Neural crest cell (in vitro differentiated cells): Measurements from ENCODE around the gene ATP5MC3. TPM values are rescaled to one million over a fixed set of nuclear protein-coding genes. Genes with fewer than 3 reads are reported as not detected.

Source experiments
- DNase-seq: peaks from one replicate; pipeline ENCODE4 v3.0.0; 2021; ENCODE audit warnings: low read depth, mixed read lengths, low spot score
- H3K27ac Mint-ChIP-seq: one replicate; pipeline ENCODE4 v1.8.0; 2021; ENCODE audit warnings: mild to moderate bottlenecking, mixed read lengths; ENCODE audit not compliant: unreplicated experiment
- H3K27me3 Mint-ChIP-seq: 2 replicates; pipeline ENCODE4 v1.8.0; 2021; ENCODE audit warnings: low read depth, mild to moderate bottlenecking, mixed read lengths
- H3K36me3 Mint-ChIP-seq: 2 replicates; pipeline ENCODE4 v1.8.0; 2021; ENCODE audit warnings: low read depth, mild to moderate bottlenecking, mixed read lengths
- H3K4me1 Mint-ChIP-seq: 2 replicates; pipeline ENCODE4 v1.8.0; 2021; ENCODE audit warnings: mixed read lengths
- H3K4me3 Mint-ChIP-seq: one replicate; pipeline ENCODE4 v1.8.0; 2021; ENCODE audit warnings: mild to moderate bottlenecking, mixed read lengths
- H3K9me3 Mint-ChIP-seq: 2 replicates; pipeline ENCODE4 v1.8.0; 2021; ENCODE audit warnings: mixed read lengths
- CTCF ChIP-seq: fragments of 200-600 bp; sonication (generic); conservative IDR thresholded peaks from 2 replicates; pipeline ENCODE4 v1.5.0; 2021; ENCODE audit warnings: antibody characterized with exemption, mild to moderate bottlenecking
- total RNA-seq: library from RNA; stranded (reverse); gene quantifications from 2 replicates; pipeline ENCODE4 v1.2.1, GENCODE V29; 2021

Gene ATP5MC3
- total RNA-seq, 1 donor from 2014 or later = 281 TPM

- no peak overlapping the region for H3K27ac Mint-ChIP-seq
- no peak overlapping the region for H3K4me3 Mint-ChIP-seq
- no peaks in the 10 kb centered on the region for H3K36me3 Mint-ChIP-seq
- peaks cover 27% of the 10 kb centered on the region for H3K27me3 Mint-ChIP-seq
- DNase-seq = no peak
- no peak for TF ChIP-seq CTCF
- no peaks in the 10 kb centered on the region for H3K9me3 Mint-ChIP-seq
- H3K4me1 Mint-ChIP-seq = peaks cover 5% of the 10 kb centered on the region
These were observed 26.4 kb upstream of the ATP5MC3 start for GRCh38 chr2:175207741-175208438.

GRCh38 chr2:175206866-175207265 lies 25.4 kb upstream of the ATP5MC3 start:
- Mint-ChIP-seq H3K9me3 (no peaks in the 10 kb centered on the region), H3K4me1 (peaks cover 5% of the 10 kb centered on the region), H3K4me3 (no peak overlapping the region), H3K36me3 (no peaks in the 10 kb centered on the region), H3K27me3 (peaks cover 37% of the 10 kb centered on the region), H3K27ac (no peak overlapping the region)
- no peak for DNase-seq
- TF ChIP-seq CTCF = no peak

- Mint-ChIP-seq H3K4me3 (no peak overlapping the region), H3K27me3 (peaks cover 34% of the 10 kb centered on the region), H3K27ac (no peak overlapping the region), H3K4me1 (peaks cover 5% of the 10 kb centered on the region), H3K36me3 (no peaks in the 10 kb centered on the region), H3K9me3 (no peaks in the 10 kb centered on the region)
- no peak for TF ChIP-seq CTCF
- no peak for DNase-seq
These were observed 24.0 kb upstream of the ATP5MC3 start for GRCh38 chr2:175205523-175205922.

GRCh38 chr2:175203621-175204496 lies 22.3 kb upstream of the ATP5MC3 start:
- Mint-ChIP-seq H3K27ac (no peak overlapping the region), H3K4me1 (peaks cover 5% of the 10 kb centered on the region), H3K36me3 (no peaks in the 10 kb centered on the region), H3K4me3 (no peak overlapping the region), H3K27me3 (peaks cover 34% of the 10 kb centered on the region), H3K9me3 (peaks cover 4% of the 10 kb centered on the region)
- DNase-seq = peak; percentile 58
- TF ChIP-seq CTCF = peak; percentile 65

- TF ChIP-seq CTCF = no peak
- Mint-ChIP-seq H3K4me3 (no peak overlapping the region), H3K27me3 (peaks cover 24% of the 10 kb centered on the region), H3K36me3 (no peaks in the 10 kb centered on the region), H3K27ac (no peak overlapping the region), H3K9me3 (peaks cover 10% of the 10 kb centered on the region), H3K4me1 (no peaks in the 10 kb centered on the region)
- no peak for DNase-seq
These were observed 13.5 kb upstream of the ATP5MC3 start for GRCh38 chr2:175195012-175195411.
